GM12891 (cell line): Measurements from ENCODE around the gene TMEM38A.

Experiments used
- PAX5 ChIP-seq: IDR thresholded peaks from 2 replicates; pipeline ENCODE4 v1.6.1; 2011; ENCODE audit warnings: low read length, moderate library complexity, mild to moderate bottlenecking; ENCODE audit not compliant: insufficient read depth, severe bottlenecking
- POLR2A ChIP-seq: IDR thresholded peaks from 2 replicates; pipeline ENCODE4 v1.6.1; 2011; ENCODE audit warnings: low read depth, low read length, control low read depth
- POLR2AphosphoS5 ChIP-seq: IDR thresholded peaks from 2 replicates; pipeline ENCODE4 v1.6.1; 2011; ENCODE audit warnings: low read depth, low read length, control low read depth
- SPI1 ChIP-seq: IDR thresholded peaks from 2 replicates; pipeline ENCODE4 v1.6.1; 2011; ENCODE audit warnings: low read depth, low read length, control low read depth

DNA sequence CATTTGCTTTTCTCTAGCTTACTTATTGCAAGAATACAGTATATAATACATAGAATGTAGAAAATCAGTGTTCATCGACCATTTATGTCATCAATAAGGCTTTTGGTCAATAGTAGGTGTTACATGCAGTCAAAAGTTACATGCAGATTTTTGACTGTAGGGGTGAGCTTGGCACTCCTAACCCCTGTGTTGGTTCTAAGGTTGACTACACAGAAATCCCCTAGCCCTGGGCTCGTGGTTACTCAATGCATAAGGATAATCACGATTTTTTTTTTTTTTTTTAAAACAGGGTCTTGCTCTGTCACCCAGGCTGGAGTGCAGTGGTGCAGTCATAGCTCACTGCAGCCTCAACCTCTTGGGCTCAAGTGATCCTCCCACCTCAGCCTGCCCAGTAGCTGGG is 54.7 kb downstream of the TMEM38A start:
- no peak for TF ChIP-seq POLR2AphosphoS5
- no peak for TF ChIP-seq POLR2A
- TF ChIP-seq PAX5 = no peak
- TF ChIP-seq SPI1 = no peak
